HG03066 (cell line): Measurements from ENCODE around the gene KIF17.

Source experiments
- ATAC-seq: cut with Tn5 transposase; IDR thresholded peaks from one replicate; pipeline ENCODE4 v1.9.1; 2021; ENCODE audit warnings: low read depth; ENCODE audit not compliant: unreplicated experiment

Gene KIF17

GRCh38 chr1:20633190-20634064 lies 84.4 kb downstream of the KIF17 start, which contains the start of gene PINK1:
TSS of gene PINK1 (plus strand) at chr1:20633458. CDS start at chr1:20633549, 91 bp downstream.
- peak; percentile 64 for ATAC-seq

DNA sequence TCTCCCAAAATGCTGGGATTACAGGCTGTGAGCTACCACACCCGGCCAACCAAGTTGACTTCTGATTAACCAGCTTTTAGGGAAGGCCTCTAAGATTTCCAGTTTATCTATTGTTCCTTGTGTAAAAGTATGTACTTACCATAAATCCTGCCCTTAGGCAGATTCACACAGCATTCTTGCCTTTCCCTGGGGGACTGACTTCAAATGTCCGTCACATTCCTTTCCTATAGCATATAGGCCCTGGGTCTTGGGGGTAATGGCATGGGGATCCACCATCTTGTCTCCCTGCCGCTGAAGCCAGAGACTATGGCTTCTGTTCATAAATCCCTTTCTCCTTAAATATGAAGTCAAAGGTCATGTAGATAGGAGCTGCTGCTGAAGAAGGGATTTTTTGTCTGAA lies 85.4 kb downstream of the KIF17 start:
- no peak for ATAC-seq

GRCh38 chr1:20630729-20631128 lies 87.1 kb downstream of the KIF17 start:
- no peak for ATAC-seq

GRCh38 chr1:20626524-20626923 lies 91.3 kb downstream of the KIF17 start:
- ATAC-seq: no peak

DNA sequence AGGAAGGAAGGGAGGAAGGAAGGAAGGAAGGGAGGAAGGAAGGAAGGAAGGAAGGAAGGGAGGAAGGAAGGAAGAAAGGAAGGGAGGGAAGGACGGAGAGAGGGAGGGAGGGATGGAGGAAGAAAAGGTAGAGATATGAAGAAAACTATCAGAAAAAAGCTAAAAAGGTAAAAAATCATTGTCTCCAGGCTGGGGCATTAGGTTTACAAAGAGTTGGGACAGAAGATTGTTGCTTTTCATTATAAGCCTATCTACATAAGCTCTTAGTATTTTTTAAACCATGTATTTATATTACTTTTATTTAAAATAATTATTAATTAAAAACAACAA lies 91.7 kb downstream of the KIF17 start:
- no peak for ATAC-seq

DNA sequence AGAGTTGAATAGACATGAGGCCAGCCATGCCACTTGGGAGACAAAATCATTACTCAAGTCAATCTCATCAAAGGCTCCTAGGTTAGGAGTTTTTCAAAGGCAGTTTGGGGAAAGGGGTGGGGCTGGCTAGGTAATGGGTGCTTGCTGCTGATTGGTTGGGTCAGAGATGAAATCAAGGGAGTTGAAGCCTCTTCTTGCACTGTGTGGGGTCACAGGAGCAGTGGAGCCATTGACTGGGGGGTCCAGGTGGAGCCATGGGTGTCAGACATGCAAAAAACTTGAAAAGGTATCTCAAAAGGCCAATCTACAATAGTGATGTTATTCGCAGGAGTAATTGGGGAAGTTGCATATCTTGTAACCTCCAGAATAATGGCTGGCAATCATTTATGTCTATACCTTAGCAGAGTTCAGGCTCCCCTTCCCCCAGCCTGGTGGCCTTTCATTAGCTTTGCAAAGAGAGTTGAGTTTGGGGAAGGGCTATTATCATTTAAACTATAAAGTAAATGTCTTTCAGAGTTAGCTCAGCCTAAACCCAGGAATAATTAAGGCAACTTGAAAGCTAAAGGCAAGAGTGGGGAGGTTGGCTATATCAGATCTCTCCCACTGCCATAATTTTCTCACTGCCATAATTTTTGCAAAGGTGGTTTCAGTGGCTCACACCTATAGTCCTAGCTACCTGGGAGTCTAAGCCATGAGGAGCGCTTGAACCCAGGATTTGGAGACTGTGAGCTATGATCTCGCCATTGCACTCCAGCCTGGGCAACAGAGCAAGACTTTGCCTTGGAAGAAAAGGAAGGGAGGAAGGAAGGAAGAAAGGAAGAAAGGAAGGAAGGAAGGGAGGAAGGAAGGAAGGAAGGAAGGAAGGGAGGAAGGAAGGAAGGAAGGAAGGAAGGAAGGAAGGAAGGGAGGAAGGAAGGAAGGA lies 92.4 kb downstream of the KIF17 start:
- ATAC-seq: no peak

DNA sequence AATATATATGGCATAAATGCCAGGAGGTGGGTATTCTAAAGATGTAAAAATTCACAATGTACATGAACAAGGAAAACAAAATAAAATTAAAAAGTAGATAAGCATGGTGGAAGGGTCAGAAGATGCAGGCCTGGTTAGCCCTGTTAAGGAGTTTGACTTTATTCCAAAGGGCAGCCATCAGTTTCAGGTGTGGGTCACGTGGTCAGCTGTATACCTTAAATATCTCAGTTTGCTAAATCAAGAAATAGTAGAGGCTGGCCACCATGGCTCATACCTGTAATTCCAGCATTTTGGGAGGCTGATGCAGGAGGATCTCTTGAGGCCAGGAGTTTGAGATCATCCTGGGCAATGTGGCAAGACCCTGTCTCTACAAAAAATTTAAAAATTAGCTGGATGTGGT lies 93.1 kb downstream of the KIF17 start:
- no peak for ATAC-seq

- no peak for ATAC-seq
Observed at GRCh38 chr1:20621012-20621411, 96.8 kb downstream of the KIF17 start.

DNA sequence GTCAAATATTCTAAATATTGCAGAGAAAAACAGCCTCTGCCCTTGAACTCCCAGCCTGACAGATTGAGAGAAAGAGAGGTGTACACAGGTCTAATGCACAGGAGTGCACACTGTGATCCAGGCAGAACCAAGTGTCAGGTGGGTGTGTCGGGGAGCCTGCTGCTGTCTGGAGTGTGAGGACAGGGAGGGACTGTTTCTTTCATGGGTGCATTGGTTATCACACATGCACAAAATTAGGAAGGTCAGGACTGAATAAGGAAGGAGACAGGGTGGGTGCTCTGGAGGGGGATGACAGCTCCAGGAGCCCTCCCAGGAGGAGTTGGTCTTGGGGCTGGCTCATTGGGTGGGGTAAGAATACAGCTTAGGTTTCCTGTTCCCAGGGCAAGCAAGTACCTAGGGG lies 97.8 kb downstream of the KIF17 start:
- ATAC-seq: no peak

GRCh38 chr1:20618550-20618949 lies 99.3 kb downstream of the KIF17 start:
- no peak for ATAC-seq

DNA sequence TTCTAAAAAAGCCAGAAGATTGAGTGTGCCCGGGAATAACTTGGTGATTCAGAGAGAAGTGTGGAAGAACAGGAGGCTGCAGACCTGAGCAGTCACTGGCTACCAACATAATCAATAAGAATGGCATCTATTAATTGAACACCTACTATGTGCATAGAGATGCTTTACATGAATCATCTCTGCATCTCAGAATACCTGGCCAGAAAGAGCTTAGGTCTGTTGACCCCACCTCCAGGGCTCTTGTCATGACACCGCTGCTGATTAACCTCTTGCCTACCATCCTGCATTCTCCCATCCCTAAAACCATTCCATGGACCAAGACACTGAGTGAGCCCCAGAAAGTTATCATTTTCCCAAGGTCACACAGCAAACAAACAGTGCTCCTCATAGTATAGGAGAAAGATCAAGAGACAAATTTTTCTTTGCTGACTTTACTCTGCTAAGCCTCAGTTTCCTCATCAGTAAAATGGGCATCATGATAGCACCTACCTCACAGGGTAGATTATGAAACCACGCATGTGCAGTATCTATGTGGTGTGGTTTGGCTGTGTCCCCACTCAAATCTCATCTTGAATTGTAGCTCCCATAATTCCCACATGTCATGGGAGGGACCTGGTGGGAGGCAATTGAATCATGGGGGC lies 100.8 kb downstream of the KIF17 start:
- ATAC-seq: no peak

DNA sequence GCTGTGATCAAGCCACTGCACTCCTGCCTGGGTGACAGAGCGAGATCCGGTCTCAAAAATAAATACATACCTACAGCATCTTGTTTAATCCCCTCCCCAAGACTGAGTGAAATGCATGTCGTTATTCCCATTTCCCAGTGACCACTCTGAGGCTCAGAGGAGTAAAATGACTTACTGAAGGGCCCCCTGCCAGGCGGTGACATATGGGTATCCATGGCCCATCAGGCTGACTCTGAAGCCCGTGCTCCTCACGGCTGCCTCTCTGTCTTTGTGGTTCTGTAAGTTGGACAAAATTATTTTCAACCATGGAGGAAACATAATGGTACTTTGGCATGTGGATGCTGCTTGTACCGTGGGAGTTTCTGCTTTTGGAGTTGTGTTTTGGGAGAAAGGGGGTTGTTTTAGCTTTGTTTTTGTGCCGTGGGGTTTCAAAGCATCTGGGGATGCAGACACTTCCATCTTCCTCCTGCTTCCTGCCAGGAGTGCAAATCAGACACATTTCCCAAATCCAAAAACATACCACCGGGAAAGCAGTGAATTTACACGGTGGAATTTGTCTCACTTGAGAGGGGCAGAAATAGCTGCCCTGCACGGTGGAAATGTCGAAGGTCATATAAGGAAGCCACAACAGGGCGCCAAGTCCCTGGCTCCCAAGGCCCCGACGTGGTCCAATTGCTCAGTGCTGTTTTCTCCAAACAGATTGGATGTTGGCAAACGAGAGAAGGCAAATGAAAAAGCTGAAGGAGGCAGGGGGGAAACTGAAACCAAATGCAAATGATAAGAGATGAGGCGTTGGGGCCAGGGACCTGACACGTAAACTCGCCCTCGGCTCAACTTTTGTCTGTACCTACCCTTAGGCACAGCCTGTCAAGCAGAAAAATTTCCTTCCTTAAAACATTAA lies 101.6 kb downstream of the KIF17 start:
- ATAC-seq: no peak

DNA sequence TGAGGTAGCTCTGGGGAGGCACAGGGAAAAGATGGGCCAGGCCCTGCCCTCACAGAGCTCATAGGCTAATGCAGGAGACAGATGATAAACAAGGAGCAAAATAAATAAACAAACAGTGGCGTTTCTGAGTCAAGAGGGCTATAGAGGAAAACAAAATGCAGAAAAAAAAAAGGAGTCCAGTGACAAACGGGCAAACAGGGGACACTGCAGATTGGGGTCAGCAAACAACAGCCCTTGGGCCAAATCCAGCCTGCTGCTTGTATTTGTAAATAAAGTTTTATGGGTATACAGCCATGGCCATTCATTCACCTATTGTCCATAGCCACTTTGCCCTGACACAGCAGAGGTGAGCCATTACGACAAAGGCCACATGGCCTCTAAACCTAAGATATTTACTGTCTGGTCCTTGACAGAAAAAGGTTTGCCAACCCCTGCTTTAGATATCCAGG lies 103.7 kb downstream of the KIF17 start:
- ATAC-seq: no peak
